ENCODE data around the gene TULP4.
"Not testable (repeated sequence)": the region's sequence is repeated elsewhere in the genome, so short reads cannot be mapped to it uniquely, and the experiment has no call there.

Gene TULP4

DNA sequence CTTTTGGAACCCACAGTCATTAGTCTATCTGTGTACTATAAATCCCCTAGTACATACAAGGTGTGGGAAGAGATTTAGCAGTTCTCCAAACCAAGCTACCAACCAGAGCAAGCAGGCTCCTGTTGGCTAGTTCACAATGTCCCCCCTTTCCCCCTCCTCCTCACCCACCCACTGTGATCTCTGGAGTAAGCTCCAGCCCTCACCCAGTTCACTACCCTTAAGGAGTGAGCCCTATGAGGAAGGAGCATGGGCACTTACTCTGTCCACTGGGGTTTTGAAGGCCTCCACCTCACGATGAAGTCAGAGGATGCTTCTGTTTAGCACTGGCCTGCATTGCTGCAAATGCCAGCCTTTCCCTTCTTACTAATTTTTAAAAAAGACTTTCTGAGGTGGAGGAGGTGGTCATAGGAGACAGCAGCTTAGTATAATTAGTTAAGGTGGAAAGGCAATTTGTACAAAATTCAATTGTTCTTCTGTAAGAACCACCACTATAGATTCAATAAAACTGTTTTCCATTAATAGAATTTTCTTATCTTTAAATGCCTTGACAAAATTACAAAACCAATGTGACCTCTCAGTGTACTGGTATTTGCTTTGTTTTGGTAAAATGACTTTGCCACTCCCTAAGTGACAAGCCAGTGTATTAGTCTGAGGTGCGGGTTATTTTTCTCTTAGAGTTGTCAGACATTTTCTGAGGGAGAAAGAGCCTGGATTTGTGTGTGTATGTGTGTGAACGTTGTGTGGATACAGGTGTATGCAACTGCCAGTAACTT lies 86.2 kb downstream of the TULP4 start:
- no peak for DNase-seq

DNA sequence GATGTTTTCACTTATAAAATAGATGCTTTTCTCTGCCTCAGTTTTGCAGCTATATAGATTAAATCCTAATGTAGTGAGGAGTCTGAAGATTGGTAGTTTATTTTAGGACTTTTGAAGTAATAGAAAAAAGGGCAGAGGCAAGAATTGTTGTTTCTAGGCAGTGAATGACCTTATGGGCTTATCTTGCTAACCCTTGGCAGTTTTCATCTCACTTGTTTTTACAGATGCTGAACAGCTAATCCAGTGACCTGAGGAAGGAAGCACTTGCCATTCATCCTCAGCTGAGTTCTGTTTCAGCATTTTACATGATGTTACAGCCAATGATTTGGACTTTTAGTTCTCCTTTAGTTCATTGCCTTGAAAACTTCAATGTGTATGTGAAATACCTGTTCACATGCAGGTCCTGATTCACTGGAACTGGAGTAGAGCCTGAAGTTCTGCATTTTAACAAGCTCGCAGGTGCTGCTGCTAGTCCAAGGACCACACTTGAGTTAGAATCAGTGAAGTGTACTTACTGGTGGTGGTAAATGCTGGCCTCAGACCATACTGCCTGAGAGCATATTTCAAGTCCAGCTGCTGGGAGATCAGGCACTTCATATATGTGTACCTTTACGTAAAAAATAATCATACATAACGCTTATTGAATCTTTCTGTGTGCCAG lies 86.9 kb downstream of the TULP4 start:
- DNase-seq: no peak

DNA sequence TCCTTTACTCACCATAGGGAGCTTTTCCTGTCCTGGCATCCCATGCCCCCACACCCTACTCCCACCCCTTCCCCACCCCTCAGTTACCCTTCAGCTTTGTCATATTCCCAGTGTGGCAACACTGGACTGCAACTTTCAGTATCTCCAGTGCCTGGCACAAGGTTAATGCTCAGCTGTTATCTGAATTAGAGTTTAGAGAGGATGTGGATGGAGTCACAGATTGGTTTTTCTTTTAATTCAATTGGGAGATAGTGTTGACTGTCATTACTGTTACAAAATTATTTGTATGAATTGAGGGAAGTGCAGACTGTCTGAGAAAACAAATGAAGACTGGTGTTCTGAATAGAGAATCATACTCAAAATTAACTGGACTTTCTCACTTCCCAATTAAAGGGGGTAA lies 89.9 kb downstream of the TULP4 start:
- DNase-seq: no peak

DNA sequence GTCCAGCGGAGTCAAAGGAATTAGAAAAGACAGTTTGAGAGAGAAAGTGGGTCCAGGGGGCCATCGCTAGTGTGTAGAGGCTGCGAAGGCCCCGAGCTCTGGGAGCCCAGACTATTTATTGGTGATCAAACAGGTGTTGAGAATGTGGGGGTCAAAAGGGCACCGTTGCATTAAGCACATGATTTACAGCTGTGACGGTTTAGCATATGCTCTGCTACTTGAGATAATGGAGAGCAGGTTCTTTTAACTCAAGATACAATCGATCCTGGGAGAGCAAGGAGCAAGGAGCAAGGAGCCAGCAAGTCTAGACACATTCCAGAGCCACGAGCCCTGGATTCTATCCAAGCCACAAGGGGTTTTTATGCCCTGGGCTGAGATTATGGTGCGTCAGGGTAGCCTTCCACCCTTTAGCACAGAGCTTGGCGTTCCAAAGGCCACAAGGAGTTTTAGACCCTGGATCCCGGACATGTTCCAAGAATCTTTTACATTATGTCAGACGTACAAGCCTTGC lies 93.1 kb downstream of the TULP4 start:
- DNase-seq: not testable (repeated sequence)

DNA sequence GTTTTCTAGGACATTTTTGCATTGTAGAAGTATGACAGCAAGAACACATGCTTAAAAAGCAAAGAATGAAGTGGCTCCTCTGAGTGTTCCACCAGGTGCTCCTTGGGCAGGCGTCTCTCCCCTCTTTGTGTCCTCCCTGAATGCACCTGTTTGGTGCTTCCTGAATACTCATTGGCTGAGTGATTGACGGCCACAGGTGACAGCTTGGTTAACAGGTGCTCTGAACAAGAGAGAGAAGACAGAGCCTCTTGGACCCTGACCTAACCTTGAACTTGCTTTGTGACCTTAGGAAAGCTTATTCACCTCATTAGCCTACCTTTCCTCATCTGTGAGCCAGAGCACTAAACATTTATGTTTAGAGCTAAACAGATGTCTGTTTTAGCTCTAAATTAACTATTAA lies 93.7 kb downstream of the TULP4 start:
- no peak for DNase-seq

DNA sequence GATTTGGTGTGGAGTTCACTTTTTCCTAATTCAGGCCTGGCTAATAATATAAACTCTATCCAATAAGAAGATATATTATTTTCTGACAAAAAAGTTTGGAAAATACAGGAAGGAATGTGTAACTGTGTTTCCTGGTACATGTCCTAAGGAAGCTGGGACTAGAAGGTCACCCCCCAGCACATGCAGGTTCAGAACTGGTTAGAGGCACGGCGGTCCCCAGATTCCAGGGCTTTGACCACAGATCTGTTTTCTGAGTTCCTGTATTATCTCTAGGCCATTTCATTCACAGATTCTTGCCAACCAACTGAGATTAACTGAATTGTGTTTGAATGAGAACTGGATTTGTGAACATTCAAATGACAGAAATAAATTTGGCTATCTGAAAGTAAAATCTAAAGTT lies 94.5 kb downstream of the TULP4 start:
- no peak for DNase-seq

DNA sequence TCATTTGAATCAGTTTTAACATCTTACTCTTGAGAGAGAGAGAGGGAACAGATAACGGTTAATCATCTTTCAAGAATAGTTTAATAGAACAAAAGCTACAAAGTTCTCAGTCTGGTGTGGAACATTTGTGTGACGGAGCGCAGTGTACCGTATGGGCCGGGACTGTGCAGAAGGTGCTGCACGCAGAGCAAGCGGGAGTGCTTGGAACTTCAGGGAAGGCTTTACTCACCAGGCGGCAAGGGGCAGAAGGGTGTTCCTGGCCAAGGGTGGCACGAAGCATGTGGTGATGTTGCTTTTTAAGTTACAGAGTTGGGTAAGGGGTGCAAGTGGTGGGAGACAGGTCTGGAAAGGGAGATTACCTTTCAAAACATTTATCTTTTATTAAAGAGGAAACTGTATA lies 95.7 kb downstream of the TULP4 start:
- no peak for DNase-seq

DNA sequence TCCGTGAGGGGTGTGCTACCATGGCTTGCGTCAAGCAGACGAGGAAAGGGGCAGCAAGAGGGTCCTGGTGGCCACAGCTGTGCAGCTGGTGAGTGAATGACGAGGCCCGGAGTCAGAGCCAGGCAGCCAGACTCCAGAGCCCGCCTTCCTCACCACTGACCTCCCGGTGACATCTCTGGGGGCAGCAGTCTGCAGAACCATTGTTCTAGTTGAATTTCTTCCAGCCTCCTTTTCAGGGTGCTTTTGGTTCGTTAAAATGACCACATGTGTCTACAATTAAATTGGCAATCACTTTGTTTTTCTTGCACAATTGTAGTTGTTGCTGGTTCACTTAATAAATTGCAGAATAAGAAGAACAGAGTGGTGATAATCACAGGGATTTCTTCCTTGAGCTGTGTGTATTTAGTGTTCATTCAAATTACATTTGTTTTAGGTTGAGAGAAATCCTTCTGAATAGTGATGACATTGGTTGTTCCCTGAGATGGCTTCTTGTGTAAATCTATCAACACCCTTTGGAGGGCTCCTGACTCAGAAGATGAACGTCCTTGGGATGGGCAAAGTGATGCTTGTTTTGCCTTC lies 96.4 kb downstream of the TULP4 start:
- DNase-seq: no peak

DNA sequence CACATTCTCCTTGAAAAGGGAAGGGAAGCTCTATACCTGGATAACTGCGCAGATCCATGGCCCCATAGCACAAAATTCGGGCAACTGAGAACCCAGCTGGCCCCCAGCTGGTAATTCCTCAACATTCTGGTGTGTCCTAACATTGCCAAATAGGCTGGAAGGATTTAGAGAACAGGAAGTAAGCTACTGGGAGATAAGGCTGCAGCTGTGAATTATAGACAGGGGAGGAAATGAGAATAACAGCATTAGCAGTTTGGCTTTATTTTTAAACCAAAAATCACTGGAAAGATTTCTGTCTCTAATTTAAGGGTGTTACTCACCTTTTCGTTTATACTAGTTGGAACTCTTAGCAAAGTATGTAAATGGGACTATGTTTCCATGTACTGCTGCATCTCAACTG lies 97.2 kb downstream of the TULP4 start:
- DNase-seq: no peak

DNA sequence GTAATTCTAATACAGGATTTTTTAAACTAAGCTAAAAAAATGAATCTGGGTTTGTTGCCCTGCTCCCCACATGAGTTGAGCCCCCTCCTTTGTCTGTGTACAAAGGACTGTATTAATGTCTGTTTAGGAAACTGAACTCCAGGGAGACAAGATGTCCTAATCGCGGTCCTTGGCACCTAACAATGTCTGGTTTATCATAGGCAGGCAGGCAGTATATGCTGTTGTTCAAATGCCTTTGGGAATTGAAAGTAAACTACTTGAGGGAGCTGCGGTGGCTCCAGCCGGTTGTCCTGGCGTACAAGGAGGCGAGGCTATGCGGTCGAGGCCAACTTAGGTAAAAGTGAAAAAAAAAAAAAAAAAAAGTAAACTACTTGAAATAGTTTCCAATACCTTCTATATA lies 98.5 kb downstream of the TULP4 start:
- no peak for DNase-seq

DNA sequence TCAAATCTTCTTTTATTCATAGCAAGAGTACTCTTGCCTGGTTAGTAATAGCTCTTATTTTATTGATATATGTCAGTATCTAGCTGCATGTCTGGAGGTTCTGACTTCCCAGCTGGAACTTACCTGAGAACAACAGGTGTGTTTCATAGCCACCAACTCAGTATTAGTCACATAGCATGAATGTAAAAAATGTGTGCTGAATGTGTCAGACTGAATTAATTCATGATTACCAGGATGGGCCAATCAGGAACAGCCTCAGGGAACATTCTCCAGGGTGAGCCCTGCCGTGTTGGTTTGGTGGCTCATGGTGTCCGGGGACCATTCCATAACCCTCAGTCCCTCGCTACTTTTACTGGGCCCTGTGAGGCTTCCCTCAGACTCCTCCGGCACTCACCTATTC lies 99.7 kb downstream of the TULP4 start:
- DNase-seq: no peak

DNA sequence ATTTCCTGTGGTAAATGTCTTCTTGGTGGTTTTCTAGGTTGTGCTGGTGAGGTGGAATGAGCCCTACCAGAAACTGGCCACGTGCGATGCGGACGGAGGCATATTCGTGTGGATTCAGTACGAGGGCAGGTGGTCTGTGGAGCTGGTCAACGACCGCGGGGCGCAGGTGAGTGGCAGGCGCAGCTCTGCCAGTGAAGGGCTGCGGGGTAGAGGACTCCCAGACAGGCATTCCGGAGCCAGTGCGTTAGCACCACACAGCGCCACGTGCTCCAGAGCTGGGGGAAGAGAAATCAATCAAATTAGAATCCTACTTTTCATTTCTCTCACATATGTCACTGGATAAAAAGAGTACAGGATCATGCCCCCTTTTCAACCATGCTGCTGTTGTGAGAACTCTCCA lies 100.8 kb downstream of the TULP4 start:
- DNase-seq: no peak

DNA sequence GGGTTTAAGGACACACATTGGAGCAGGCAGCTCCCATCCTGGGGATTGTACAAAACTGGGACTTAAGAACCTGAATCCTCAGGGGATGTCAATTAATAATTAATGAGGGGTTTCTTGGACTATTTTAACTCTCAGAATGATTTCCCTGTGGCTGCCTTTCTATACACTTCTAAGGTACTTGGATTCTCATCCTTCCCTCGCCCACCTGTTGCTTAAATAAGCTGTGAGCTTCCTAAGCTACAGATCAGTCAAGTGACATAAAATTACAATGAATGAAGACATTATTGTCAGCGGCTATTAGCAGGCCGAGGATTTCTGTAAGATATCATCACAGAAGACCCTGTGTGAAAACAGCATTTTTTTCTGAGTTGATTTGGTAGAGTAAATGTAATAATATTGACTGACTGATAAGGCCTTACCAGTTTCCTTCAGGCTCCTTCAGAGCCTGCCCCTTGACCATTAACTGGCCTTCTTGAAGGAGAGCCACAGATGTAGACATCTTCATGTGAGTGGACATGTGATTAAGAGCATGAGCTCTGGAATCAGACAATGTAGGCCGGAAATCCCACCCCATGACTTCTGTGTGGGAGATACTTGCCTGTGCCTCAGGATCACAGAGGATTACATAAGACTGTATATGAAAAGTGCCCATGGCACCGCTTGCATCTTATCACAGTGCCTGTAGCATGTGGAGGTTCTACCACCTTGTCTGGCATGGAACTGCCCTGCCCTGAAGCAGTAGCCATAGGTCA lies 101.7 kb downstream of the TULP4 start:
- DNase-seq: no peak

DNA sequence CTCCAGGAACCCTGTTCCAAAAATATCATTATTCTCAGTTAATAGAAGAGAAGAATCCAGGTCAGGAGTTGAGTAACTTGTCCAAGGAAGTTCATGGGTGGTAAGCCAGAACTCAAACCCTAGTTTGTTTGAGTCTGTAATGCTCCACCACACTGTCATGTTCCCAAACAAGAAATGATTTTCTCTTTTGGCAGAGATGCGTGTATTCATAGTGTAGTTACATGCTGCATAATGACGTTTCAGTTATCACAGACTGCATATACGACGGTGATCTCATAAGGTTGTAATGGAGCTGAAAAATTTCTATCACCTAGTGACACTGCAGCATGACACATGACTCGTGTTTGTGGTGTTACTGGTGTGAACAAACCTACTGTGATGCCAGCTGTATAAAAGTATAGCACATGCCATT lies 102.6 kb downstream of the TULP4 start:
- no peak for DNase-seq

DNA sequence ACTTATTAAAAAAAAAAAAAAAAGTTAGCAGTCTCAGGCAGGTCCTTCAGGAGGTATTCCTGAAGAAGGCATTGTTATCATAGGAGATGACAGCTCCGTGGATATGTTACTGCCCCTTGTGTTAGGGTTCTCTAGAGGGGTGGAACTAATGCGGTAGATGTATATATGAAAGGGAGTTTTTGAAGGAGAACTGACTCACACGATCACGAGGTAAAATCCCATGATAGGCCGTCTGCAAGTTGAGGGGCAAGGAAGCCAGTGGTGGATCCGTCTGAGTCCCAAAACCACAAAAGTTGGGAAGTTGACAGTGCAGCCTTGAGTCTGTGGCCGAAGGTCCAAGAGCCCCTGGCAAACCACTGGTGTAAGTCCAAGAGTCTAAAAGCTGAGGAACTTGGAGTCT lies 103.4 kb downstream of the TULP4 start:
- DNase-seq: no peak

DNA sequence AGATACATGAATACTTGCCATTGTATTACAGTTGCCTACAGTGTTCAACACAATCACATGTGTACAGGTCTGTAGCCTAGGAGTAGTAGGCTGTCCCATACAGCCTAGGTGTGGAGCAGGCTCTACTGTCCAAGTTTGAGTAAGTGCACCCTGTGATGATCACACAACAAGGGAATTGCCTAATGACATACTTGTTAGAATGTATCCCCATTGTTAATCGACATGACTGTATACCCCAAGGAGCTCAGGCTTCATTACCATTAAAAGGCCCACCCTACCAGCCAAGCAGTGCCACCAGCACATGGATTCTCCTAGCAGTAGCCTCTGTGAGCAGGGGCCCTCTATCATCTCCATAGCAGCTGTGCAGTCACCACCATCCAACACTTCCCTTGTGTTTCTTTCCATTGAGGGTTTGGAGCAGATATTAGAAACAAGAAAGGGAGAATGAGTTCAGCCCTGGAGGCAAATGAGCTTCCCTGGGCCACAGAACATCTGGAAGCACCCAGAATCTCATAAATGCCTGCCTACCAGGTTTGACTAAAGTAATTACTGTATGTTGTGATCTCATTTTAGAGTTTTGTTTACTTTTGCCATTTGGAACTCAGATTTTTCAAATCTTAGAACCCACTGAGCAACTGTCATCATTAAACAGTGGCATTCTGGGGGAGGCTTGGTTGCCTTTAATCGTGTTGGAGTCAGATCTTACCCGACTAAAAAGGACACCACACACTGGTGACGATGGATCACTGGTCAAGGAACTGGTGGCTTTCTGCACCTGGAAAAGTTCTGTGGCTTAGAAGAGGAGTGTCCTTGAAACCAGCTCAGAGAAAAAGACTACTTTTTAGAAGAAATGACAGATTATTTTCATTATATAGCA lies 104.9 kb downstream of the TULP4 start:
- DNase-seq: no peak

DNA sequence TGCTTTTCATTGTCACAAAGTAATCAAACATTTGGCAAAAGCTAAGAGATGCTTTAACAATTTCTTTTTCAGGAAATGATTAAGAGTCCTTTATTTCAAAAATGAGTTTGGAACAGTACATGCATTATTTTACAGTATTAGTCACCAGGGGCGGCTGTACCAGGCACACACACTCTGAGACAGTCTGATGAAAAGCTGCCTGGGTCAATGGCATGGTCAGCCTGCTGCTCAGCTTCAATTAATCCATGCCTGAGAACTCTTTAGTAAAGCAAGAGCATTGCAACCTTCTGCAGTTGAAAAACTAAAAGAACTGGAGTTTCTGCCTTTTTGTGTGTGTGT lies 105.5 kb downstream of the TULP4 start:
- peak; percentile 15 for DNase-seq

DNA sequence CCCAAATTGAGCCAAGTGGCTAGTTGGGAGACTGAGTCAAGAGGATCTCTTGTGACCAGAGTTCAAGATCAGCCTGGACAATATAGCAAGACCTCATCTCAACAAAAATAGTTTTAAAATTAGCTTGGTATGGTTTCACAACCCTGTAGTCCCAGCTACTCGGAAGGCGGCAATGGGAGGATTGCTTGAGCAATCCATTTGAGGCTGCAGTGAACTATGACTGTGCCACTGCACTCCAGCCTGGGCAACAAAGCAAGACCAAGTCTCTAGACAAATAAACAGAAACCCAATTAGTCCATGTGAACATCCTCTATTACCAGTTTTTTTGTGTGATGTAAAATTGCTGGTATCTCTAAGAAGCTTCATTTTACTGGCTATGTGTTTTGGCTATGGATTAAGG lies 106.2 kb downstream of the TULP4 start:
- DNase-seq: no peak

DNA sequence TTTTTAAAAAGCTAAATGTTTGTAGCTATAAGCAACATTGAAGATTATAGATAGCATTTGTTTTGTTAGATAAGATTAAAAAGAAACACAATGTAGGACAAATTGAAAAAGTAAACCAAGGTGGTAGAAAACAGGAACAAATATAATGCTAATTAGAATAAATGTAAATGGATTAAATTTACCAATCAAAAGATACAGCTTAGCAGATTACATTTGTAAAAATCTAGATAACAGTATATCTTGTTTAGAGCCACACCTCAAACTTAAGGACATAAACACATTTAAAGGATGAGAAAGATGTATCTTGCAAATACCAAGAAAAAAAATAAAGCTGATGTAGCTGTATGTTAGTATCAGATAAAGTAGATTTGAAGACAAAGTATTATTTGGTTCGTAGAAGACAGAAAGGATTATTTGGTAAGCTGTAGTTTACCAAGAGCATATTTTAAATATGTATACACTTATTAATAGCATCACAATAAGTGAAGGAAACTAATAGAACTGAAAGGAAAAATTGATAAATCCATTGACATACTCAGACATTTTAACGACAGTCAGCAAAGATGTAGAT lies 107.2 kb downstream of the TULP4 start:
- DNase-seq: no peak

DNA sequence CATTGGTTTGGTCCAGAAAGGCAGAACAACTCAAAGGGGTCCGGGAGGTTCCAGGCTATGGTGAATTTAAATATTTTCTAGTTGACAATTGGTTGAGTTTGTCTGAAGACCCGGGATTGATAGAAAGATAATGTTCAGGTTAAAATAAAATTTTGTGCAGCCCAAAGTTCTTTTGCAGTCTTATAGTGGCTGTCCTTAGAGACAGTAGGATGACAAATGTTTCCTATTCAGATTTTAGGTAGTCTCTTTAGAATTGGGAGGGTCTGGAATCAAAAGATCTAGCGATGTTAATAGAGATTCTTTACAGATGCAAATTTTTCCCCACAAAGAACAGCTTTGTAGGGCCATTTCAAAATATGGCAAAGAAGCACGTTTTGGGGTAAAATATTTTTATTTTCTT lies 109.1 kb downstream of the TULP4 start:
- no peak for DNase-seq

DNA sequence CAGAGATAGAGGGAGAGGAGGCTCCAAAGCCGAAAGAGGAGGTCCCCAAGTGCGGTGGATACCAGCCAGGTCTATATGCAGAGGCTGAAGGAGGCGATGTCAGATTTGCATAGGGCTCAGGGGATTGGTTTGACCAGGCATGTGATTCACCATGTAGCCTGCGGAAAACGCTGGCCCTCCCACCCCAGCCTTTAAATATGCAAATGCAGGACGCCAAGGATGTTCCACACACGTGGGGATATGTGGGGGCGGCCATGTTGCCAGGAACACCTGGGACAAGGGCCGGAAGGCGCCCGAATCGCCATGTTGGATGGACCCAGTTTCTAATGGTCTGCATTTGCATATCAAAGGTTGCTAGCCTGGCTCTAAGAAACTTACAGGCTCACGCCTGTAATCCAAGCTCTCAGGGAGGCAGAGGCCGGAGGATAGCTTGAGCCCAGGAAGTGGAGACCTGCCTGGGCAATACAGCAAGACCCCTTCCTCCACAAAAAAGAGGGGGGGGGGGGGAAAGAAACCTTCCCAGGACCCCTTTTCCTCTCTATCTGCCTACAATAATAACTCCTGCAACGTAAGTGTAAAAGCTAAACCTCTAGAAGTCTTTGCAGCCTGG lies 110.5 kb downstream of the TULP4 start:
- no peak for DNase-seq

DNA sequence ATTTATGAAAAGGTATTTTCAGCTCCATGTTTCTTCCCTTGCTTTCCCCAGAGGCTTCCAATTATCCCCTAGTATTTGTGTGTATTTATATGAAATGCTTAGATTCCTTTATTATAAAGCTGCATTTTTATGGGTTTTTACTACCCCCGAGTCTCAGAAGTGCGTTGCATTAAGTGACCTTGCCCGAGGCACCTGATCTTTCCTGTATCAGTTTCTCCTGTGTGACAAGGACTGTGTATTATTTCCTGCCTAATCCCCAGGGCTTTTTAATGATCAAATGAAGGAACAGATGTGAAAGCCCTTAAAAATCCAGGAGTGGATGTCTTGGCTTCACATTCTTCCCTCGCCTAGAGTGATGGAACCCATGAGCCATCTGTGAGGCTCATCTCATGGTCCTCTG lies 118.8 kb downstream of the TULP4 start:
- DNase-seq: no peak
